ENCODE results near the gene FAM193A.
"Not testable (repeated sequence)": the region's sequence is repeated elsewhere in the genome, so short reads cannot be mapped to it uniquely, and the experiment has no call there.

FAM193A gene

GRCh38 chr4:2750719-2751605, 214.5 kb downstream of the FAM193A start:
- DNase-seq (ENCODE audit: low spot score): no peak

- no peak for DNase-seq (ENCODE audit: low spot score)
Observed at GRCh38 chr4:2753436-2753835, 217.0 kb downstream of the FAM193A start.

GRCh38 chr4:2754848-2755819, 218.7 kb downstream of the FAM193A start:
- no peak for DNase-seq (ENCODE audit: low spot score)

- DNase-seq (ENCODE audit: low spot score): peak; percentile 97
Observed at GRCh38 chr4:2755821-2756690, 219.6 kb downstream of the FAM193A start, which contains the start of gene TNIP2. Gene TNIP2 (minus strand): TSS chr4:2756336. CDS start chr4:2756289, 47 bp downstream.

GRCh38 chr4:2756691-2757350, 220.4 kb downstream of the FAM193A start:
- no peak for DNase-seq (ENCODE audit: low spot score)

- DNase-seq (ENCODE audit: low spot score): no peak
Observed at GRCh38 chr4:2757426-2757825, 221.0 kb downstream of the FAM193A start.

GRCh38 chr4:2761035-2761923, 224.8 kb downstream of the FAM193A start:
- peak; percentile 86 for DNase-seq (ENCODE audit: low spot score)

- no peak for DNase-seq (ENCODE audit: low spot score)
Observed at GRCh38 chr4:2762048-2762447, 225.6 kb downstream of the FAM193A start.

GRCh38 chr4:2762486-2763370, 226.3 kb downstream of the FAM193A start:
- DNase-seq (ENCODE audit: low spot score): not testable (repeated sequence)

- no peak for DNase-seq (ENCODE audit: low spot score)
Observed at GRCh38 chr4:2763511-2763967, 227.1 kb downstream of the FAM193A start.

GRCh38 chr4:2765832-2766526, 229.5 kb downstream of the FAM193A start:
- DNase-seq (ENCODE audit: low spot score): no peak

GRCh38 chr4:2767046-2767704, 230.7 kb downstream of the FAM193A start:
- no peak for DNase-seq (ENCODE audit: low spot score)

GRCh38 chr4:2767705-2768074, 231.2 kb downstream of the FAM193A start:
- no peak for DNase-seq (ENCODE audit: low spot score)

GRCh38 chr4:2768124-2768523, 231.7 kb downstream of the FAM193A start:
- no peak for DNase-seq (ENCODE audit: low spot score)

- DNase-seq (ENCODE audit: low spot score): no peak
Observed at GRCh38 chr4:2768921-2769336, 232.5 kb downstream of the FAM193A start.

- DNase-seq (ENCODE audit: low spot score): no peak
Observed at GRCh38 chr4:2771264-2771663, 234.8 kb downstream of the FAM193A start.

GRCh38 chr4:2780643-2781042, 244.2 kb downstream of the FAM193A start:
- DNase-seq (ENCODE audit: low spot score): not testable (repeated sequence)

GRCh38 chr4:2781911-2782310, 245.5 kb downstream of the FAM193A start:
- no peak for DNase-seq (ENCODE audit: low spot score)

Data from HuH-7.5 (cell line).